Measurements from ENCODE around the gene KDM7A. TPM values are rescaled to one million over a fixed set of nuclear protein-coding genes. Genes with fewer than 3 reads are reported as not detected.
"Not testable (repeated sequence)": the region's sequence is repeated elsewhere in the genome, so short reads cannot be mapped to it uniquely, and the experiment has no call there.

Gene KDM7A
- total RNA-seq, 1 experiment from 2014 or later, result 2.2 TPM

DNA sequence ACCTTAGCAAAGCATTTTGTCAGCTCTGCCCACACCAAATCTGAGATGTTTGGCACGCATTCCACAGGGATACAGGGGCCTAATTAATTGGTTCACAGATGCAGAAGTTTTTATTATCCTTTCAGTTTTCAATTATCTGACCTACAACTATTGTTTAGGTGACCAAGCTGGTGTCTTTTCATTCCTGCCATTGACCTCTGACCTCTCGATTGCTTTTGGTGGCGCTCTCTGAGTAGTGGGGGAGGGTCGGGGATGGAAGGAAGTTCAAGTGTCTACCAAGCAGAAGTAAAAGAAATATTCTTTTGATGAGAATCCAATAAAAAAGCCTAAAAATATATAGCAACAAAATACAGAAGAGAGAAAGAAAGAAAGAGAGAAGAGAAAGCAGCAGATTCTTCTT, 28.8 kb upstream of the KDM7A start:
- no peak for DNase-seq (ENCODE audit: low spot score)
- in situ Hi-C loops (cut with HindIII; ENCODE audit: low sequenced_read_pairs), result no loop called here

DNA sequence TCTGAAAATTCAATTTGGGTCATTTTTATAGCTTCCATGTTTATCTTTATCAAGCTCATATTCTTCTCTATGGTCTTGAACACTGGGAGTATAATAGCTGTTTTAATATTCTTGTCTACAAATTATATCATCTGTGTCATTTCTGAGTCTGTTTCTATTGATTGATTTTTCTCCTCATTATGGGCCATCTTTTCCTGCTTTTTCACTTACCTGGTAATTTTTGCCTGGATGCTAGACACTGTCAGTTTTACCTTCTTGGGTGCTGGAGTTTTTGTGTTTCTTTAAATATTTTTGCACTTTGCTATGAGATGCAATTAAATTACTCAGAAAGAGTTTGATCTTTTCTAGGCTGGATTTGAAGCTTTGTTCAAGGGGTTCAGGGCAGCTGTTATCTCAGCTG, 26.8 kb upstream of the KDM7A start:
- no peak for DNase-seq (ENCODE audit: low spot score)
- in situ Hi-C loops (cut with HindIII; ENCODE audit: low sequenced_read_pairs), result no loop called here

DNA sequence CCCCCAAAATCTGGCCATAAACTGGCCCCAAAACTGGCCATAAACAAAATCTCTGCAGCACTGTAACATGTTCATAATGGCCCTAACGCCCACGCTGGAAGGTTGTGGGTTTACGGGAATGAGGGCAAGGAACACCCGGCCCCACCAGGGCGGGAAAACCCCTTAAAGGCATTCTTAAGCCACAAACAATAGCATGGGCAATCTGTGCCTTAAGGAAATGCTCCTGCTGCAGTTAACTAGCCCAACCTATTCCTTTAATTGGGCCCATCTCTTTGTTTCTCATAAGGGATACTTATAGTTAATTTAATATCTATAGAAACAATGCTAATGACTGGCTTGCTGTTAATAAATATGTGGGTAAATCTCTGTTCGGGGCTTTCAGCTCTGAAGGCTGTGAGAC, 26.2 kb upstream of the KDM7A start:
- in situ Hi-C loops (cut with HindIII; ENCODE audit: low sequenced_read_pairs); DNase-seq (ENCODE audit: low spot score): not testable (repeated sequence)

DNA sequence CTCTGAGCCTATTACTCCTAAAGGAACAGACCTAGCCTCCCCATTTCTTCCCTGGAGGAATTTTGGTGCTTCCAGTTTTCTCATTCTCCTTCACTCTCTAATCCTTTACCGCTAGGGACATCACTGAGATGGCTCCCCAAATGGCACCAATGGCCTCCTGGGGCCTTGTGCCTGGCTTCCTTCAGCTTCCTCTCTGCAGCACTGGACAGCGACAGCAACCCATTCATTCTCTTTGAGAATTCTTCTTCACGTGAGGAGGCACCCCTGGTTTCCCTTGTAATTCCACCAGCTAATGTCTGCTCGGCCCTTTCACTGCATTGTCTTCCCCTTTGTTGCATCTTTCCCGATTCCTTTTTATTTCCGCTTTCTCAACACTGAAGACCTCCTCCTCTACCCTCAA, 24.6 kb upstream of the KDM7A start:
- in situ Hi-C loops (cut with HindIII; ENCODE audit: low sequenced_read_pairs), result no loop called here
- no peak for DNase-seq (ENCODE audit: low spot score)

DNA sequence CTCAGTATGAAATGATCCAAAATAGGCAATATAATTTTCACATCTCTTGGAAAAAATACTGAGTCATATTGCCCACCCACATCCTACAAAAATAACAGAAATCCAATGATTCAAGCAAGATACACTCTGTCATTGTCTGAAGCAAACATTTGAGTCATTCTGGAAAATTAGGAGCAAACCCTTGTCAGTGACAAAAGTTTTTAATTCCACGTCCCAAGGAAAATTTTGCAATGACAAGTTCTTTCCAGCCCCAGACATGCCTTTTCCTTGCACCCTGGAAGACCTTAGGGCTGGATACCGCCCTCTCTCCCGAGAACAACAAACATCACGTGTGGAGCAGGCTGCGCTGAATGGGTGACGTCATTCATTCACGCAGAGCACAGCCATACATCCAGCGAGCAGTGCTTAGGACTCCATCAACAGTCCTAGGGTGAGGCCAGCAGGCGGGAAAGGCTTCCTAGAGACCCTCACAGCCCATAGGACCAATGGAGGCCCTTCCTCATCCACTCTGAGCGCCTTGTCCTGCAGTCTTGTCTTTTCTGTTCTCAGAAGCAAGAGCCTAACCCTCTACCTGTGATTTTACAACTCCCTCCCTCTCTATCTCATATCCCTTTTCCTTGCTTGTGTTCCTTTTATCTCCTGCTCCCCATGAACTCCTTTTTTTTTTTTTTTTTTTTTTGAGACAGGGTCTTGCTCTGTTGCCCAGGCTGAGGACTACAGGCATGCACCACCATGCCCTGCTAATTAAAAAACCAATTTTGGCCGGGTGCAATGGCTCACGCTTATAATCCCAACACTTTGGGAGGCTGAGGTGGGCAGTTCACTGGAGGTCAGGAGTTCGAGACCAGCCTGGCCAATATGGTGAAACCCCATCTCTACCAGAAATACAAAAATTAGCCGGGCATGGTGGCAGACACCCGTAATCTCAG, 23.5 kb upstream of the KDM7A start:
- no peak for DNase-seq (ENCODE audit: low spot score)
- in situ Hi-C loops (cut with HindIII; ENCODE audit: low sequenced_read_pairs), result no loop called here

DNA sequence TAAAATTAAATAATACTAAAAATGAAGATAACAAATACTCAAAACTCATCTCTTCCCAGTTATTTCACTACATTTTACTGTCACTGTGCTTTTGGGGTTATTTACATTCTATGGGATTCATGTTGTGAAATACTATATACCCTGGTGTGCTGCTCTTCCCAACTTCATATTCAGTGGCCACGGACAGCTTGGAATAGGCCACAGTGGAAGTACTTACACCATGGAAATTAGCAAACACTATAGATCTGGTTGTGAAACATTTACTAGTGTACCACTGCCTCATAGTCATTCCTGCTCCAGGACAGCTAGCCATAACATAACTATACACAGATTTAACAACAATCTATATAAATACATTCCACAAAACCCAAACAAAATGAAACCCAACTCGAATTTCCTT, 21.2 kb upstream of the KDM7A start:
- DNase-seq (ENCODE audit: low spot score), result no peak
- in situ Hi-C loops (cut with HindIII; ENCODE audit: low sequenced_read_pairs), result no loop called here

DNA sequence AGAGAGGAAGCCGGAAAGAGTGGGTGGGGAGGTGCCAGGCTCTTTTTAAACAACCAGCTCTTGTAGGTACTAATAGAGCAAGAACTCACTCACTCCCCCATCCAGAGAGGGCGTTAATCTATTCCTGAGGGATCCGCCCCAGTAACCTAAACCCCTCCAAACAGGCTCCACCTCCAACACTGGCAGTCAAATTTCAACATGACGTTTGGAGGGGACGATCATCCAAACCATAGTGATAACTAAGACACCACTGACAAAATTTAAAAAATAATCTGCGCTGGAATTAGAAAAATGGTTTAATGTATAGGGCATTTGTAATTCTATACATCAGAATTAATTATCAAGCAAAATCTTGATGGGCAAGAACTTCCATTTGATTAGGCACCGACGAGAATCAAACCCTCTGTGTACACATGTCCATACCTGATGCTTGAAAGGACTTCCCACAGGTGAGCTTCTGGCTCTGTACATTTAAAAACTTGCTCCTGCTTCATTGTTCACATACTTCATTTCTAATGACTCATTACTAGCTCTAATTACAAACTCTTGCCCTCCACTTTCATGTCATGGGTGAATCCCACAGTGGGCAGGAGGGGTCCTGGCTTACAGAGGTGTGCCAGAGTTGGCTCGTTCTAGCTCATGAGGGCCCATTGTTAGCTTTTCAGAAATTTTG, 20.6 kb upstream of the KDM7A start:
- in situ Hi-C loops (cut with HindIII; ENCODE audit: low sequenced_read_pairs), result no loop called here
- DNase-seq (ENCODE audit: low spot score), result no peak

DNA sequence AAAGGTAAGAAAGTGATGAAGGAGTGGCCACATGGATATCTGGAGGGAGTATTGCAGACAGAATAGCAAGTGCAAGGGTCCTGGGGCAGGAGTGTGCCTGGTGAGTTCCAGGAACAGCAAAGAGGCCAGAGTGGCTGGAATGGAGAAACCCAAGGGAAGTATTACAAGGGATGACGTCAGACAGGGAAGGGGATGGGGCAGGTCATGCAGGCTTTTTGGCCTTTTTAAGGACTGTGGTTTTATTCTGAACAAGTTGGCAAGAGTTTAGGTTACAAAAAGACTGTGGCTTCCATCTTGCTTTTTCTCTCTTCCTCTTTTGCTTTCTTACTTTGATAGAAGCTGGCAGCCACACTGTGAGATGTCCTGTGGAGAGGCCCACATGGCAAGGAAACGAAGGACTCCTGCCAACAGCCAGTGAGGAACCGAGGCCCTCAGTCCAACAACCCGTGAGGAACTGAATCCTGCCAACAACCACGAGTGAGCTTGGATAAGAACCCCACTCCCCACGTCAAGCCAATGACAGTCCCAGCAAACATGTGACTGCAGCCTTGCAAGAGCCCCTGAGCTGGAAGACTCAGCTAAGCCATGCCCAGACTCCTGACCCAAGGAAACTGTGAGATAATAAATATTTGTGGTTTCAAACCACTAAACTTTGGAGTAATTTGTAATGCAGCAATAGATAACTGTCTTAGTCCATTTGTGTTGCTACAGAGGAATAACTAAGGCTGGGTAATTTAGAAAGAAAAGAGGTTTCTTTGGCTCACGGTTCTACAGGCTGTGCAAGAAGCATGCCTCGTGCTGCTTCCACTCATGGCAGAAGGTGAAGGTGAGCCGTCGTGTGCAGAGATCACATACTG, 19.8 kb upstream of the KDM7A start:
- in situ Hi-C loops (cut with HindIII; ENCODE audit: low sequenced_read_pairs), result no loop called here
- peak; percentile 26 for DNase-seq (ENCODE audit: low spot score)

DNA sequence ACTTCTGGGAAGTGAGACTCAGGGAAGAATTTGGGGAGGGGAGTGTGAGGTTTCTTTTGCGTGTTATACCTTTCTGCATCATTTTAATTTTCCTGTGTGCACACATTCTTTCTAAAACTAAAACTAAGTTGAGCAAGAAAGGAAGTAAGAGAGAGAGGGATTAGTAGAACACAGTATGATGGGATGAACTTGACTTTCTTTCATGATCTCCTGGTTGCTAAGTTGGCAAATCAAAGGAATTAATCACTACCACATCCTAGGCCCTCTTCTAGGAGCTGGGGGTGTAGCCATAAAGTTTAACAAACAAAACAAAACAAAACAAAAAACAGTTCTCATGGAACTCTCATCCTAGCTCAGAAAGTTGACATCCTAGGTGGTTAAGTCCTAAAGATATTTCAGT, 19.1 kb upstream of the KDM7A start:
- in situ Hi-C loops (cut with HindIII; ENCODE audit: low sequenced_read_pairs), result no loop called here
- no peak for DNase-seq (ENCODE audit: low spot score)

DNA sequence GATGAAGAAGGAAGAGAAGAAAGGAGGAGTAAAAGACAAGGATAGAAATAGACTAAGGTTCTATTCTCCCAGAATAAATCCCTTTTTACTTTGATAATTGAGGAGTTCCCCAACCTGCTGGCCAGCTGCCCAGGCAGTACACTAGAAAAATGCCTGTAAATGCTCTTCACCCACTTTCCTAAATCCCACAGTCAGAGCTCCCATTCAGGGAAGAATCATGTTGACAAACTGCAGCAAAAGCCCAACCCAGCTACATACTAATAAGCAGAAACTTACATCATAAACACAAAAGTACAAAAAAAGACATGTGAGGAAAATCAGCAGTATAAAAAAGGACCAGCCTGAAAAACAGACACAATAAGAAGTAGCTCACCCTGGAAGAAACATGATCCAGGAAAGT, 15.8 kb upstream of the KDM7A start:
- in situ Hi-C loops (cut with HindIII; ENCODE audit: low sequenced_read_pairs), result no loop called here
- DNase-seq (ENCODE audit: low spot score), result no peak

DNA sequence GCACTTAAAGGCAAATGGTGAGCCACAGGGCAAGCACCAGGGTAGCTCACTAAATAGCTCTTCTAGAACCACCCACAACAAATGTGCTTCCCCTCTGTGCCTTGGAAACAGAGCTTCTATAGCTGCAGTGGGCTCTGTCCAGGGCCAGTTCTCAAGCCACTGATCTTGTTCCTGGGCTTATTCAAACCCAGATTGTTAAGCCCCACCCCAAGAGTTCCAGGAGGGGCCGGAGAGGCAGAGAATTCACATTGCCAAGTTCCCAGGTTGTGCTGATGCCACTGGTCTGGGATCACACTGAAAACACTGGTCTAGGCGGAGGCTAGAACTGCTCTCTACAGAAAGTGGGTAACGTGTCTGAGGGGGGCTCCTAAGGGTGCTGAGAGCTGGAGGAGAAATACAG, 15.4 kb upstream of the KDM7A start:
- DNase-seq (ENCODE audit: low spot score), result no peak
- in situ Hi-C loops (cut with HindIII; ENCODE audit: low sequenced_read_pairs), result no loop called here

DNA sequence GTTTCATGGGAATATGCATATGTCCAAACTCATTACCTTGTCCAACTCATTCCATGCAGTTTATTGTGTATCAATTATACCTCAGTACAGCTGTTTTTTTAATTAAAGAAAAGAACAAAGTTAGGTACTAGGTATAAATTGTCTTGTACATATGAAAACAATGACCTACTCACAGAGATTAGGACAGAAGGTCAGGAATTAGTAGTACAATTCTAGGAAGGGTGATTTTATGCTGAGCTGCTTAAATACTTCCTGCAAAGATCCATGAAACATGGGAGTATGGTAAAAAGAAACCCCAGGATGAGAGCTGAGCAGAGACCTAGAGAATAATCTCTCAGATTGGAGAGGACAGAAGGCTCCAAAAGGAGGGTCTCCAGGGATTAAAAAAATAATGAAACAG, 13.8 kb upstream of the KDM7A start:
- DNase-seq (ENCODE audit: low spot score), result no peak
- in situ Hi-C loops (cut with HindIII; ENCODE audit: low sequenced_read_pairs), result no loop called here

DNA sequence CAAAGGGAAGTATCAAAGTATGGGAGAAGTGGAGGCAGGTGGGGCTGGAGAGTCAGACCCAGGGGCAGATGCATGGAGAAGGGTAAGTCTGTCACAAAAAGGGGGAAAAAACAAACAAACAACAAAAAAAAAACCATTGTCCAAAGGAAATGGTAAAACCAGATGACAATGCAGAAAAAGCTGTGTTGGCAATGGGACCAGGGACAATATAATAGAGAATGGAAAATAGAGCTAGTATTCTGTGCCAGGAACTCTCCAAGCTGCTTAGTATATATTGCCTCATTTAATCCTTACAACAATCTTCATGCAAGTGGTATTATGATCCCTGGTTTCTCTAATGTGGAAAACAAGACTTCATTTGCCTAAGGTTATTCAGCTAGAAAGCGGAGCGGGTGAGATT, 13.1 kb upstream of the KDM7A start:
- in situ Hi-C loops (cut with HindIII; ENCODE audit: low sequenced_read_pairs), result no loop called here
- DNase-seq (ENCODE audit: low spot score), result no peak

DNA sequence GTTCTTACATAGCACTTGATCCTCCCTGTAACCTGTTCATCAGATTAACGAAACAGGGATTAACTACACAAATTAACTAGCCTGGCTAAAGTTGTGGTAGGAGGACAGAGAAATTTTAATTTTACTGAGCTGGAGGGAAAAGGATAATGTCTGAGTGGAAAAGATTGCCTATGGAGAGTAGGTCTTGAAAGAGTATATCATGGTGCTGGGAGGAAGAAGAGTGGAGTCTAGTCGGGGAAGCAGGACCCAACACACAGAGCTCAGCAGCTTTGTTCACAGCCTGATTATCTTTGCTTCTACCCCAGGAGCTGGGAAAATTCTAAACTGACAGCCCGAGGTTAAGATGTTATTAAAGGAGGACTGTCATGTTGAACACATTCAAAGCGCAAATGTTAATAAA, 6.1 kb upstream of the KDM7A start:
- no peak for DNase-seq (ENCODE audit: low spot score)
- in situ Hi-C loops (cut with HindIII; ENCODE audit: low sequenced_read_pairs), result no loop called here

DNA sequence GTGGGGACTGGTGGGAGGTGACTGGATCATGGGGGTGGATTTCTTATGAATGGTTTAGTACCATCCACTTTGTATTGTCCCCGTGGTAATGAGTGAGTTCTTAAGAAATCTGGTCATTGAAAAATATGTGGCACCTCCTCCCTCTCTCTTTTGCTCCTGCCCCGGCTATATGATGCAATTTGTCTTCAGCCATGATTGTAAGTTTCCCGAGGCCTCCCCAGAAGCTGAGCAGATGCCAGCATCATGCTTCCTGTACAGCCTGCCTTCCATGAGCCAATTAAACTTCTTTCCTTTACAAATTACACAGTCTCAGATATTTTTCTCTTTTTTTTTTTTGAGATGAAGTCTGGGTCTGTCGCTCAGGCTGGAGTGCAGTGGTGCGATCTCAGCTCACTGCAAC, 2.6 kb upstream of the KDM7A start:
- in situ Hi-C loops (cut with HindIII; ENCODE audit: low sequenced_read_pairs), result no loop called here
- DNase-seq (ENCODE audit: low spot score), result no peak

DNA sequence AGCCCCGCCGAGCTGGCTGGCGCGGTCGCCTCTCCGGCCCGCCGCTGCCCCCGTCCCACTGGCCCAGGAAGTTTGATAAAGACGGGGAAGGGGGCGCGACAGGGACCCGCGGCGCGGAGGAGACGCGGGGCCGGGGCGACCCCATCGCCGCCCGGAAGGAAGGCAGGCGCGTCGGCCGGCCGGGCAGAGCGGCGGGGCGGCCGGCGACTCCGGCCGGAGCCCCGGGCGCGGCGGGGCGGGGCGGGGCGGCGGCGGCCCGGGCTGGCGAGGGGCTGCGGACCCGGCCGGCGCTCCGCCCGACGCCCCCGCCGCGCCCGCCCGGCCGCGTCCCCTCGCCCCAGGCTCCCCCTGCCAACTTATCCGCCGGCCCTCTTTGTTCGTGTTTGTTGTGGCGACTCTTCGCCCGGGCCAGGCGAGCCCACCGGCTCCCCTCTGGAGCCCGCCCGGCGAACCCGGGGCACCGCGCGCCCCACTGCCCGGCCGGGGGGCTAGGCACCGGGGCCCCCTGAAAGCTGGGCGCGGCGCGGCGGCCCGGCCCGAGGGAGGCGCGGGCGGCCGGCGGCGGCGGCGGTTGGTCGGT, 571 bp downstream of the KDM7A start:
- in situ Hi-C loops (cut with HindIII; ENCODE audit: low sequenced_read_pairs), result no loop called here
- no peak for DNase-seq (ENCODE audit: low spot score)

DNA sequence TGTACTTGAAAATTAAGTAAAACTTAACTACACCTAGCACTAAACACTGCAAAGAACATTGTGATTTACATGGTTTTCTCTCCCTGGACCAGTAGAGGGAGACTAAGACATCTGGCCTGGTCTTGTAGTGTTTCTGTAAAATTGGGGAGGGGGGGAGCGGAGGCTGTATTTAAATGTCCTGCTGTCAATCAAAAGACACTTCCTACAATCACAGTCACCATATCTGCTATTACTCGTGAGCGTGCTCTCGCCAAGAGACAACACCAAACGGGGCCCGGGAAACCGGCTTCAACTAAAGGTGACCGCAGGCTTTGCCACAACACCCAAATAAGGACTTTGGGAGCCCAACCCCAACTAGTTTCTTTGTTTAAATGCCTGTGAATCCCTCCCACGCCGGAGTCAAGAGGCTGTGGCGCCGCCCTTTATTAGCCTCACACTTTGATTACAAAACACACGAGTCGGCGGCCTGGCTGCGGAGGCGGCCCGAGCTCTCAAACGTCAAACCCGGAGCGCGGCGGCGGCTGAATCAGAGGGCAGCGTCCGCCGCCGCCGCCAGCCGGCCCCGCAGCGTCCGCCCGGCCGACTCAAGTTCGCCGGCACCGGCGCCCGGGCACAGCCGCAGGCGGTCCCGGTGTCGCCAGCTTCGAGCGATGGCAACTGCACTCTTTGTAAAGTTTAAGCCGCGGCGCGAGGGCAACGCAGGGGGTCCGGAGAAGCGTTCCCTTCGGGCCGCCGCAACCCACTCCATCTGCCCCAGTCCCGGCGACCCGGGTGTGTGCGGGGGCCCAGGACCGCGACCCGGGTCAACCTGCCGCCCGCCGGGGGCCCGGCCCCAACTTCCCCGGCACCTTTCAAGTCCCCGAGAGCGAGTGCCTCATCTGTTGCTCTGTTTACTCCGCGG, 1.3 kb downstream of the KDM7A start:
- in situ Hi-C loops (cut with HindIII; ENCODE audit: low sequenced_read_pairs), result no loop called here

DNA sequence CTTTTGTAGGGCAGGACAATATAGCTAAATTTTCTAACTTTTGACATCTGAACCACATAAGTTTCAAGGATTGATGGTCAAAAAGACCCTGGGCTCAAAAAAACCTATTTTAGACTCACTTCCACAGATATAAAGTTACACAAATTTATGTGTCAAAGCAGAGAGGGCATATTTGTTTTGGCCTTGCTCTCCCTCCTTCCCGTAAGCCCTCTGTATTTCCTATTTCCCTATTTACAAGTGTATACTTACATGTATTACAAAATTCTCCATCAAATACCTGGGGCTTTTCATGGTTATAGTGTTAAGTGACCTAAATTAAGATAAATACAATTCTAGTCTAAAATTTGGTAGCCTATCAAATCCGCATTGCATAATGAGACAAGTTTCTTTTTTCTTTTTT, 2.6 kb downstream of the KDM7A start:
- in situ Hi-C loops (cut with HindIII; ENCODE audit: low sequenced_read_pairs), result no loop called here

More for the DNA sequence above, 1.3 kb downstream of the KDM7A start:
- DNase-seq (ENCODE audit: low spot score), result peak; percentile 87

DNA sequence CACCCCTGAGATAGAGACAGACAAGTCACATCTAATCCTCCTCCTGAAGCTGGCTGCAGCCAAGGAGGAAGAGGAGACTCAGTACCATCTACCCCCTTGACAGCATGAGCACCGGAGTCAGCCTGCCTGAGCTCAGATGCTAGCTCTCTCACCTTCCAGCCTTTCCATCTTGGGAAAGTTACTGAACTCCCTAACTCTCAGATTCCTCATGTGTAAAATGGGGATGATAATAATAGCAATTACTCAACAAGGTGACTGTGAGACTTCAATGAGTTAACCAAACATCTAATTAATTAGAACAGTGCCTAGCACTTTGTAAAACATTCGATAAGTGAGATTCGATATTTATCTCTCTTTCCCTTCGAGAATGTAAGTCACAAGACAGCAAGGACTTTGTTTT, 6.4 kb downstream of the KDM7A start:
- in situ Hi-C loops (cut with HindIII; ENCODE audit: low sequenced_read_pairs), result no loop called here
- no peak for DNase-seq (ENCODE audit: low spot score)

More for the DNA sequence above, 2.6 kb downstream of the KDM7A start:
- DNase-seq (ENCODE audit: low spot score), result no peak

All from G401 (cell line).